ENCODE measurements around the gene LRRN4CL. TPM values are rescaled to one million over a fixed set of nuclear protein-coding genes. Genes with fewer than 3 reads are reported as not detected.
A peak's percentile ranks its signal among the peaks of the same experiment; 100 is the strongest.
"Not testable (repeated sequence)": the region's sequence is repeated elsewhere in the genome, so short reads cannot be mapped to it uniquely, and the experiment has no call there.

LRRN4CL gene
- total RNA-seq: not detected in 2 replicates

- TF ChIP-seq CTCF (conservative IDR thresholded peaks at IDR 0.05; ENCODE audit: low read depth, low read length): no peak
- DNase-seq (ENCODE audit: low read depth): no peak
- H3K4me3 ChIP-seq (ENCODE audit: low read depth, low read length): no peak within 1 kb of the TSS
These were observed at the start of gene LRRN4CL for GRCh38 chr11:62689421-62690183. Gene LRRN4CL, minus strand, starts transcription at chr11:62689530. Its CDS starts 1,022 bp downstream, at chr11:62688508.

- DNase-seq (ENCODE audit: low read depth): no peak
- no peak for TF ChIP-seq CTCF (conservative IDR thresholded peaks at IDR 0.05; ENCODE audit: low read depth, low read length)
- H3K4me3 ChIP-seq (ENCODE audit: low read depth, low read length): no peak overlapping the region
These were observed 47.9 kb upstream of the LRRN4CL start for GRCh38 chr11:62737196-62737595.

GRCh38 chr11:62732830-62733229, 43.5 kb upstream of the LRRN4CL start:
- TF ChIP-seq CTCF (conservative IDR thresholded peaks at IDR 0.05; ENCODE audit: low read depth, low read length): peak; percentile 34
- no peak for DNase-seq (ENCODE audit: low read depth)
- no peak overlapping the region for H3K4me3 ChIP-seq (ENCODE audit: low read depth, low read length)

GRCh38 chr11:62730076-62730475, 40.7 kb upstream of the LRRN4CL start:
- H3K4me3 ChIP-seq (ENCODE audit: low read depth, low read length): peak overlapping the region; percentile 90
- not testable (repeated sequence) for DNase-seq (ENCODE audit: low read depth)

- H3K4me3 ChIP-seq (ENCODE audit: low read depth, low read length): peak within 1 kb of the TSS; percentile 90
- no peak for DNase-seq (ENCODE audit: low read depth)
- no peak for TF ChIP-seq CTCF (conservative IDR thresholded peaks at IDR 0.05; ENCODE audit: low read depth, low read length)
These were observed 39.0 kb upstream of the LRRN4CL start, which contains the start of gene TTC9C for GRCh38 chr11:62728171-62728988. Gene TTC9C, plus strand, starts transcription at chr11:62728486. Its CDS starts 363 bp downstream, at chr11:62728849.

- peak overlapping the region; percentile 90 for H3K4me3 ChIP-seq (ENCODE audit: low read depth, low read length)
- no peak for TF ChIP-seq CTCF (conservative IDR thresholded peaks at IDR 0.05; ENCODE audit: low read depth, low read length)
- peak; percentile 94 for DNase-seq (ENCODE audit: low read depth)
These were observed 38.5 kb upstream of the LRRN4CL start for GRCh38 chr11:62727872-62728170.

- peak; percentile 74 for DNase-seq (ENCODE audit: low read depth)
- peak; percentile 17 for TF ChIP-seq CTCF (conservative IDR thresholded peaks at IDR 0.05; ENCODE audit: low read depth, low read length)
- H3K4me3 ChIP-seq (ENCODE audit: low read depth, low read length): peak within 1 kb of the TSS; percentile 90
These were observed 38.0 kb upstream of the LRRN4CL start, which contains the start of gene HNRNPUL2 for GRCh38 chr11:62727165-62727871. Gene HNRNPUL2, minus strand, starts transcription at chr11:62727457. Its CDS starts 301 bp downstream, at chr11:62727156.

All from epithelial cell of proximal tubule (primary cell).